Calu3 (cell line): Measurements from ENCODE around the gene SPOCK1. TPM values are rescaled to one million over a fixed set of nuclear protein-coding genes. Genes with fewer than 3 reads are reported as not detected.

Source experiments
- BruUV-seq: library from RNA; stranded (reverse); fragments of 400-500 nt; replicated peaks from 2 replicates; lab custom pipeline; 2021; lab: Mats Ljungman, UMichigan
- CTCF ChIA-PET: fragments of 300-600 bp; sonication (Branson Sonifier 250); formaldehyde crosslinking; loops from one replicate; lab custom pipeline; 2022; ENCODE audit warnings: antibody characterized with exemption; lab: Charles Lee
- DNase-seq: peaks from one replicate; pipeline ENCODE4 v3.0.0; 2022
- H3K27ac Mint-ChIP-seq: one replicate; pipeline ENCODE4 v1.8.0; 2022; ENCODE audit warnings: mixed read lengths; ENCODE audit not compliant: unreplicated experiment
- H3K27me3 Mint-ChIP-seq: one replicate; pipeline ENCODE4 v1.8.0; 2022; ENCODE audit warnings: mixed read lengths; ENCODE audit not compliant: unreplicated experiment
- H3K36me3 Mint-ChIP-seq: one replicate; pipeline ENCODE4 v1.8.0; 2022; ENCODE audit warnings: mild to moderate bottlenecking, moderate library complexity, mixed read lengths; ENCODE audit not compliant: insufficient read depth, unreplicated experiment
- H3K4me1 Mint-ChIP-seq: one replicate; pipeline ENCODE4 v1.8.0; 2022; ENCODE audit warnings: mild to moderate bottlenecking, low read depth, mixed read lengths; ENCODE audit not compliant: unreplicated experiment
- H3K4me3 Mint-ChIP-seq: one replicate; pipeline ENCODE4 v1.8.0; 2022; ENCODE audit warnings: mild to moderate bottlenecking, low read depth, moderate library complexity, mixed read lengths; ENCODE audit not compliant: unreplicated experiment
- H3K9me3 Mint-ChIP-seq: one replicate; pipeline ENCODE4 v1.8.0; 2022; ENCODE audit warnings: low read depth, mixed read lengths; ENCODE audit not compliant: unreplicated experiment
- CTCF ChIP-seq: fragments of 200-600 bp; IDR thresholded peaks from one replicate; pipeline ENCODE4 v1.8.0; 2022; ENCODE audit warnings: antibody characterized with exemption; ENCODE audit not compliant: unreplicated experiment
- intact Hi-C: fragments of 100-400 bp; cut with micrococcal nuclease; formaldehyde crosslinking; loops from one replicate; pipeline ENCODE4 v1.10.0; 2022; ENCODE audit not compliant: unreplicated experiment
- total RNA-seq: library from RNA; stranded (reverse); gene quantifications from 2 replicates; pipeline ENCODE4 v1.2.3, GENCODE V29; 2022

Gene SPOCK1
- total RNA-seq, 1 experiment from 2014 or later = 3.2 TPM

GRCh38 chr5:137341831-137342230, 157.3 kb downstream of the SPOCK1 start:
- CTCF ChIA-PET = no interaction called here
- H3K27ac Mint-ChIP-seq = no peak overlapping the region
- H3K4me1 Mint-ChIP-seq = peaks cover 38% of the 10 kb centered on the region
- TF ChIP-seq CTCF = no peak
- H3K9me3 Mint-ChIP-seq = no peaks in the 10 kb centered on the region
- intact Hi-C loops = no loop called here
- H3K4me3 Mint-ChIP-seq = no peak overlapping the region
- no peaks in the 10 kb centered on the region for H3K36me3 Mint-ChIP-seq
- no TSS peak for BruUV-seq
- no peak for DNase-seq
- peaks cover 11% of the 10 kb centered on the region for H3K27me3 Mint-ChIP-seq

- CTCF ChIA-PET = no interaction called here
- Mint-ChIP-seq H3K9me3 (no peaks in the 10 kb centered on the region), H3K27me3 (peaks cover 11% of the 10 kb centered on the region), H3K36me3 (no peaks in the 10 kb centered on the region), H3K27ac (no peak overlapping the region), H3K4me3 (no peak overlapping the region), H3K4me1 (peaks cover 33% of the 10 kb centered on the region)
- DNase-seq = no peak
- TF ChIP-seq CTCF = no peak
- intact Hi-C loops = no loop called here
- BruUV-seq = no TSS peak
These were observed 158.2 kb downstream of the SPOCK1 start for GRCh38 chr5:137340881-137341280.

- Mint-ChIP-seq H3K27ac (no peak overlapping the region), H3K27me3 (peaks cover 49% of the 10 kb centered on the region), H3K36me3 (no peaks in the 10 kb centered on the region), H3K4me1 (peaks cover 14% of the 10 kb centered on the region), H3K4me3 (no peak overlapping the region), H3K9me3 (no peaks in the 10 kb centered on the region)
- DNase-seq = no peak
- CTCF ChIA-PET = no interaction called here
- intact Hi-C loops = no loop called here
- no TSS peak for BruUV-seq
- no peak for TF ChIP-seq CTCF
These were observed 162.5 kb downstream of the SPOCK1 start for GRCh38 chr5:137336565-137337120.

GRCh38 chr5:137336161-137336560, 163.0 kb downstream of the SPOCK1 start:
- Mint-ChIP-seq H3K36me3 (no peaks in the 10 kb centered on the region), H3K27ac (no peak overlapping the region), H3K4me3 (no peak overlapping the region), H3K9me3 (no peaks in the 10 kb centered on the region), H3K4me1 (peaks cover 12% of the 10 kb centered on the region), H3K27me3 (peaks cover 54% of the 10 kb centered on the region)
- intact Hi-C loops = no loop called here
- no peak for TF ChIP-seq CTCF
- CTCF ChIA-PET = no interaction called here
- DNase-seq = no peak
- no TSS peak for BruUV-seq
